Neural progenitor cell (in vitro differentiated cells): ENCODE results near the gene CSNK1G3. TPM values are rescaled to one million over a fixed set of nuclear protein-coding genes. Genes with fewer than 3 reads are reported as not detected.

Experiments
- DNase-seq: peaks from one replicate; pipeline ENCODE4 v3.0.0-alpha.2; 2016; ENCODE audit warnings: low spot score
- H2AFZ ChIP-seq: fragments of 200-600 bp; sonication (generic); replicated peaks from 2 replicates; pipeline ENCODE4 v1.6.1; 2016; ENCODE audit warnings: antibody characterized with exemption
- H3F3A ChIP-seq: fragments of 200-600 bp; sonication (generic); 2 replicates; pipeline ENCODE4 v1.6.1; 2016; ENCODE audit warnings: antibody characterized with exemption, low read depth
- H3K27ac ChIP-seq: fragments of 200-600 bp; sonication (generic); 2 replicates; pipeline ENCODE4 v1.5.1; 2016; ENCODE audit warnings: mild to moderate bottlenecking
- H3K27me3 ChIP-seq: fragments of 200-600 bp; sonication (generic); 2 replicates; pipeline ENCODE4 v1.6.1; 2016; ENCODE audit warnings: mild to moderate bottlenecking, moderate library complexity
- H3K36me3 ChIP-seq: fragments of 200-600 bp; sonication (generic); 2 replicates; pipeline ENCODE4 v1.5.1; 2016
- H3K4me1 ChIP-seq: fragments of 200-600 bp; sonication (generic); 2 replicates; pipeline ENCODE4 v1.6.1; 2016; ENCODE audit warnings: mixed run types
- H3K4me2 ChIP-seq: fragments of 200-600 bp; sonication (generic); 2 replicates; pipeline ENCODE4 v1.6.1; 2016
- H3K4me3 ChIP-seq: fragments of 200-600 bp; sonication (generic); 2 replicates; pipeline ENCODE4 v1.5.1; 2016
- H3K79me2 ChIP-seq: fragments of 200-600 bp; sonication (generic); 2 replicates; pipeline ENCODE4 v1.6.1; 2016; ENCODE audit warnings: low read depth
- H3K9ac ChIP-seq: fragments of 200-600 bp; sonication (generic); 2 replicates; pipeline ENCODE4 v1.6.1; 2016
- H3K9me3 ChIP-seq: fragments of 200-600 bp; sonication (generic); 2 replicates; pipeline ENCODE4 v1.5.1; 2016; ENCODE audit warnings: low read depth
- H4K20me1 ChIP-seq: fragments of 200-600 bp; sonication (generic); 2 replicates; pipeline ENCODE4 v1.6.1; 2016; ENCODE audit warnings: low read depth
- H3K27ac Mint-ChIP-seq: 3 replicates; pipeline ENCODE4 v1.8.0; 2021; ENCODE audit warnings: mixed read lengths
- H3K27me3 Mint-ChIP-seq: 2 replicates; pipeline ENCODE4 v1.8.0; 2022; ENCODE audit warnings: low read depth, mild to moderate bottlenecking, inconsistent platforms, moderate library complexity, mixed read lengths; ENCODE audit not compliant: insufficient read depth
- H3K36me3 Mint-ChIP-seq: 3 replicates; pipeline ENCODE4 v1.8.0; 2021; ENCODE audit warnings: mixed read lengths
- H3K4me1 Mint-ChIP-seq: 3 replicates; pipeline ENCODE4 v1.8.0; 2021; ENCODE audit warnings: mixed read lengths
- H3K4me3 Mint-ChIP-seq: 3 replicates; pipeline ENCODE4 v1.8.0; 2021; ENCODE audit warnings: mild to moderate bottlenecking, moderate library complexity, mixed read lengths
- H3K9me3 Mint-ChIP-seq: 3 replicates; pipeline ENCODE4 v1.8.0; 2020; ENCODE audit warnings: mixed read lengths
- EZH2 ChIP-seq: fragments of 200-600 bp; sonication (generic); IDR thresholded peaks from 2 replicates; pipeline ENCODE4 v1.6.1; 2017; ENCODE audit warnings: antibody characterized with exemption, mild to moderate bottlenecking, moderate library complexity
- EZH2phosphoT487 ChIP-seq: fragments of 200-600 bp; sonication (generic); IDR thresholded peaks from 2 replicates; pipeline ENCODE4 v1.6.1; 2017; ENCODE audit warnings: antibody characterized with exemption
- total RNA-seq: library from RNA; depleted of rRNA; stranded (reverse); fragments of >200 nt; gene quantifications from 2 replicates; pipeline ENCODE4 v1.2.3, GENCODE V29; 2015; ENCODE audit warnings: low replicate concordance
- TF ChIP-seq, protein P1 (sequence below): fragments of 200-600 bp; sonication (generic); IDR thresholded peaks from 2 replicates; pipeline ENCODE4 v1.5.1; 2017; ENCODE audit warnings: antibody characterized with exemption, mild to moderate bottlenecking

CSNK1G3 gene
- total RNA-seq, 1 donor from 2014 or later: 96.7 TPM

DNA sequence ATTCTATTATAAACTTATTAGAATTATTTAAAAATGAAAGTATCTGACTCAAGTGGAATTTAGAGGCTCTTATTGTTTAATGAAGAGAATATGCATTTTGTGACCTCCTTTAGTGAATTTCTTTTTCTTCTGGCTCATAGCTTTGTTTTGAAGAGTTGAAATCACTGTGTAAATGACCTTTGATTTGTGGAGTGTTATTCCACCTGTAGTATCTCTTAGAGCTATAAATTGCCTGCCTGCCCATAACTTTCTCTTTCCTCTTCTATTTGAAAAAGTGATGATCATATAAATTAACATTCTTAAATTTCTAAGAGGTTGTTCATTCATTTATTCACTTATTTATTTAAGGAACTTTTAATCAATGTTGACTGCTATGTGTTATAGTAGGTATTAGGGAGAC is 16.1 kb downstream of the CSNK1G3 start:
- H3K4me1 ChIP-seq: no peaks in the 10 kb centered on the region
- peaks cover 21% of the 10 kb centered on the region for H4K20me1 ChIP-seq
- H3K9me3 Mint-ChIP-seq: peaks cover 10% of the 10 kb centered on the region
- no peak for TF ChIP-seq EZH2
- TF ChIP-seq EZH2phosphoT487: no peak
- TF ChIP-seq, protein P1, sequence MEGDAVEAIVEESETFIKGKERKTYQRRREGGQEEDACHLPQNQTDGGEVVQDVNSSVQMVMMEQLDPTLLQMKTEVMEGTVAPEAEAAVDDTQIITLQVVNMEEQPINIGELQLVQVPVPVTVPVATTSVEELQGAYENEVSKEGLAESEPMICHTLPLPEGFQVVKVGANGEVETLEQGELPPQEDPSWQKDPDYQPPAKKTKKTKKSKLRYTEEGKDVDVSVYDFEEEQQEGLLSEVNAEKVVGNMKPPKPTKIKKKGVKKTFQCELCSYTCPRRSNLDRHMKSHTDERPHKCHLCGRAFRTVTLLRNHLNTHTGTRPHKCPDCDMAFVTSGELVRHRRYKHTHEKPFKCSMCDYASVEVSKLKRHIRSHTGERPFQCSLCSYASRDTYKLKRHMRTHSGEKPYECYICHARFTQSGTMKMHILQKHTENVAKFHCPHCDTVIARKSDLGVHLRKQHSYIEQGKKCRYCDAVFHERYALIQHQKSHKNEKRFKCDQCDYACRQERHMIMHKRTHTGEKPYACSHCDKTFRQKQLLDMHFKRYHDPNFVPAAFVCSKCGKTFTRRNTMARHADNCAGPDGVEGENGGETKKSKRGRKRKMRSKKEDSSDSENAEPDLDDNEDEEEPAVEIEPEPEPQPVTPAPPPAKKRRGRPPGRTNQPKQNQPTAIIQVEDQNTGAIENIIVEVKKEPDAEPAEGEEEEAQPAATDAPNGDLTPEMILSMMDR: no peak
- H3K79me2 ChIP-seq: peaks cover 100% of the 10 kb centered on the region
- H3K4me2 ChIP-seq: no peak overlapping the region
- no peak for DNase-seq
- no peaks in the 10 kb centered on the region for H3K27me3 Mint-ChIP-seq
- no peak overlapping the region for H3K4me3 ChIP-seq
- H3K27ac ChIP-seq: no peak overlapping the region
- H3K27ac Mint-ChIP-seq: no peak overlapping the region
- no peaks in the 10 kb centered on the region for H3K4me1 Mint-ChIP-seq
- peaks cover 16% of the 10 kb centered on the region for H3K36me3 Mint-ChIP-seq
- no peaks in the 10 kb centered on the region for H3K27me3 ChIP-seq
- H3K4me3 Mint-ChIP-seq: no peak overlapping the region
- no peaks in the 10 kb centered on the region for H3K9me3 ChIP-seq
- H3K36me3 ChIP-seq: no peaks in the 10 kb centered on the region
- H3F3A ChIP-seq: no peaks in the 10 kb centered on the region
- no peak overlapping the region for H3K9ac ChIP-seq
- H2AFZ ChIP-seq: no peak overlapping the region

DNA sequence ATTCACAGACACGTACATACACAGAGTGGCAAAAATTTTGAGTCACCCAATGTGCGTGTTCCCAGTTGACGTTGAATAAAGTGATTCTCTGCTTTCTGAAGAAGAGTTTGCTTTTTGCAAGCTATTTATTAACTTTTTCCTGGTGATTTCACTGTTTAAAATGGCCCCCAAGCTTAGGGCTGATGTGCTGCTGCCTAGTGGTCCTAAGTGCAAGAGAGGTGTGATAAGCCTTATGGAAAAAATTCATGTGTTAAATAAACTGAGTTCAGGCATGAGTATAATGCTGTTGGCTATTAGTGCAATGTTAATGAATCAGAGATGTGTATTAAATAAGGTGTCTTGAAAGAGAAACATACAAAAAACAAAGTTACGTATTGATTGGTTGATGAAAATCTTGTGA is 16.9 kb downstream of the CSNK1G3 start:
- Mint-ChIP-seq H3K27me3 (no peaks in the 10 kb centered on the region), H3K36me3 (peaks cover 17% of the 10 kb centered on the region), H3K9me3 (peaks cover 10% of the 10 kb centered on the region), H3K4me3 (no peak overlapping the region), H3K27ac (no peak overlapping the region), H3K4me1 (no peaks in the 10 kb centered on the region)
- no peaks in the 10 kb centered on the region for H3K9me3 ChIP-seq
- peaks cover 100% of the 10 kb centered on the region for H3K79me2 ChIP-seq
- H3K27me3 ChIP-seq: no peaks in the 10 kb centered on the region
- DNase-seq: no peak
- H3K4me1 ChIP-seq: no peaks in the 10 kb centered on the region
- no peak overlapping the region for H2AFZ ChIP-seq
- no peak overlapping the region for H3K4me2 ChIP-seq
- H3K9ac ChIP-seq: no peak overlapping the region
- TF ChIP-seq EZH2phosphoT487: no peak
- TF ChIP-seq, protein P1: no peak
- no peak for TF ChIP-seq EZH2
- H3F3A ChIP-seq: no peaks in the 10 kb centered on the region
- no peak overlapping the region for H3K27ac ChIP-seq
- H4K20me1 ChIP-seq: peaks cover 17% of the 10 kb centered on the region
- H3K4me3 ChIP-seq: no peak overlapping the region
- no peaks in the 10 kb centered on the region for H3K36me3 ChIP-seq

DNA sequence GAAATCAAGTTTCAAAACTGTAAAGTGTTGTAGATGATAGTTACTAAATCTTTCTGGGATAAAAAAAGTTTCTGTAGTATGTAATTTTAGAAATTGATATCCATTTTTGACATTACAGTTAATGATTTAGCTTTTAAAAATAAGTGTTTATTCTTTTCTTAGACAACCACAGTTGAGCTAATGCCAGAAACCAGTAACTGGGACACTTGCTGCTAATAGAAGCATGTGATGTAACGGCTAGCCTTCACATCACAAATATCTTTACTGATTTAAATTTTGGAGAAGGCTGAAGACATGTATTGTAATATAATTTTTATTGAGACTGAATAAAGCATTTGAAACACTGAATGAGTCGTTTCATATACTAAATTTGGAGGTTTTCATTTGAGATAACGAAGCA is 18.8 kb downstream of the CSNK1G3 start:
- no peak for DNase-seq
- Mint-ChIP-seq H3K4me3 (no peak overlapping the region), H3K9me3 (peaks cover 9% of the 10 kb centered on the region), H3K27ac (no peak overlapping the region), H3K27me3 (no peaks in the 10 kb centered on the region), H3K4me1 (no peaks in the 10 kb centered on the region), H3K36me3 (peaks cover 14% of the 10 kb centered on the region)
- Histone ChIP-seq H3K4me1 (no peaks in the 10 kb centered on the region), H3K9me3 (no peaks in the 10 kb centered on the region), H2AFZ (no peak overlapping the region), H3K79me2 (peaks cover 97% of the 10 kb centered on the region), H3K27me3 (no peaks in the 10 kb centered on the region), H3K4me3 (no peak overlapping the region), H4K20me1 (peaks cover 27% of the 10 kb centered on the region), H3K27ac (no peak overlapping the region), H3K36me3 (no peaks in the 10 kb centered on the region), H3K9ac (no peak overlapping the region), H3K4me2 (no peak overlapping the region), H3F3A (no peaks in the 10 kb centered on the region)
- no peak for TF ChIP-seq EZH2phosphoT487
- TF ChIP-seq EZH2: no peak
- TF ChIP-seq, protein P1: no peak
